Measurements from ENCODE around the gene DYNLRB1. TPM values are rescaled to one million over a fixed set of nuclear protein-coding genes. Genes with fewer than 3 reads are reported as not detected.

Gene DYNLRB1
- total and polyA plus RNA-seq, 9 of the 15 experiments (the other 6 are each of a cell fraction or from before 2014, with no cell fraction given): 48.7 to 358 (median 121) TPM

GRCh38 chr20:34538671-34539123 is 22.5 kb downstream of the DYNLRB1 start (continued):
- TF ChIP-seq FUS (optimal IDR thresholded peaks at IDR 0.05; ENCODE audit: low read depth, low read length): no peak
- no peak for TF ChIP-seq SUPT5H (IDR thresholded peaks at IDR 0.05)
- 0 out of 2 replicates have a peak, but pooled peaks have one; percentile 29 for TF ChIP-seq XRCC5 (IDR thresholded peaks at IDR 0.05; ENCODE audit: low read depth, low read length)
- no peak for TF ChIP-seq FIP1L1 (IDR thresholded peaks at IDR 0.05; ENCODE audit: low read depth, low read length, poor library complexity, severe bottlenecking)
- TF ChIP-seq ARNT (IDR thresholded peaks at IDR 0.05): 0 out of 4 replicates have a peak, but pooled peaks of 1 of the 2 experiments have one; percentile 29
- TF ChIP-seq NFRKB (IDR thresholded peaks at IDR 0.05; ENCODE audit: low read depth): no peak
- peak; percentile 71 for TF ChIP-seq REST (IDR thresholded peaks at IDR 0.05; ENCODE audit: borderline replicate concordance)
- no peak for TF ChIP-seq REST (CRISPR knock-in tag; IDR thresholded peaks at IDR 0.05; ENCODE audit: low read depth)
- no peak for TF ChIP-seq PML (IDR thresholded peaks at IDR 0.05; ENCODE audit: low read length)
- no peak for TF ChIP-seq PTBP1 (IDR thresholded peaks at IDR 0.05; ENCODE audit: low read depth, low read length)
- 0 out of 2 replicates have a peak, but pooled peaks have one; percentile 25 for TF ChIP-seq GATA2 (CRISPR knock-in tag; IDR thresholded peaks at IDR 0.05)
- TF ChIP-seq ZNF79 (CRISPR knock-in tag; IDR thresholded peaks at IDR 0.05; ENCODE audit: low read depth): no peak
- TF ChIP-seq SP1 (CRISPR knock-in tag; IDR thresholded peaks at IDR 0.05): no peak
- peak; percentile 86 for TF ChIP-seq SMC3 (conservative IDR thresholded peaks at IDR 0.05; ENCODE audit: insufficient read depth, low read depth, low read length)
- no peak for TF ChIP-seq CREBBP (IDR thresholded peaks at IDR 0.05; ENCODE audit: low read depth, low read length)
- TF ChIP-seq ZNF274 (IDR thresholded peaks at IDR 0.05; ENCODE audit: borderline replicate concordance, low read depth, low read length): no peak
- no peak for TF ChIP-seq EZH2 (IDR thresholded peaks at IDR 0.05; ENCODE audit: borderline replicate concordance, low read depth, low read length)
- no peak for TF ChIP-seq ZNF347 (CRISPR knock-in tag; IDR thresholded peaks at IDR 0.05; ENCODE audit: low read depth)
- no peak for TF ChIP-seq ZBTB49 (CRISPR knock-in tag; IDR thresholded peaks at IDR 0.05; ENCODE audit: borderline replicate concordance)
- TF ChIP-seq SMARCC2 (IDR thresholded peaks at IDR 0.05; ENCODE audit: low read depth): no peak
- TF ChIP-seq BHLHE40 (IDR thresholded peaks at IDR 0.05; ENCODE audit: low read length): no peak; the same call in 1 of the 2 replicates

All from K562 (cell line).